PFSK-1 (cell line): ENCODE results near the gene RPS15.

ENCODE experiments used
- FOXP2 ChIP-seq: optimal IDR thresholded peaks from 2 replicates; pipeline ENCODE3; 2011; ENCODE audit warnings: borderline replicate concordance, control low read depth, inconsistent platforms; ENCODE audit not compliant: insufficient read depth; ENCODE audit errors: extremely low read length, extremely low read depth
- POLR2AphosphoS5 ChIP-seq: IDR thresholded peaks from 2 replicates; pipeline ENCODE4 v1.6.1; 2012; ENCODE audit warnings: low read depth, mild to moderate bottlenecking, control low read depth, low read length, moderate library complexity
- SIN3A ChIP-seq: IDR thresholded peaks from 2 replicates; pipeline ENCODE4 v1.6.1; 2012; ENCODE audit warnings: mild to moderate bottlenecking, low read length, moderate library complexity, borderline replicate concordance; ENCODE audit not compliant: insufficient read depth
- TAF1 ChIP-seq: IDR thresholded peaks from 2 replicates; pipeline ENCODE4 v1.6.1; 2012; ENCODE audit warnings: low read length, control low read depth, borderline replicate concordance; ENCODE audit not compliant: insufficient read depth
- TF ChIP-seq, protein P1 (sequence below), 2 experiments: IDR thresholded peaks; 2 replicates each; pipeline versions ENCODE4 v1.6.1 to v1.8.0; 2011 to 2012; ENCODE audit warnings: low read depth in 2 of 2, low read length in 2 of 2, control low read depth in 1 of 2, inconsistent platforms in 1 of 2, mild to moderate bottlenecking in 1 of 2, moderate library complexity in 1 of 2; ENCODE audit not compliant: insufficient read depth in 1 of 2

The RPS15 gene

DNA sequence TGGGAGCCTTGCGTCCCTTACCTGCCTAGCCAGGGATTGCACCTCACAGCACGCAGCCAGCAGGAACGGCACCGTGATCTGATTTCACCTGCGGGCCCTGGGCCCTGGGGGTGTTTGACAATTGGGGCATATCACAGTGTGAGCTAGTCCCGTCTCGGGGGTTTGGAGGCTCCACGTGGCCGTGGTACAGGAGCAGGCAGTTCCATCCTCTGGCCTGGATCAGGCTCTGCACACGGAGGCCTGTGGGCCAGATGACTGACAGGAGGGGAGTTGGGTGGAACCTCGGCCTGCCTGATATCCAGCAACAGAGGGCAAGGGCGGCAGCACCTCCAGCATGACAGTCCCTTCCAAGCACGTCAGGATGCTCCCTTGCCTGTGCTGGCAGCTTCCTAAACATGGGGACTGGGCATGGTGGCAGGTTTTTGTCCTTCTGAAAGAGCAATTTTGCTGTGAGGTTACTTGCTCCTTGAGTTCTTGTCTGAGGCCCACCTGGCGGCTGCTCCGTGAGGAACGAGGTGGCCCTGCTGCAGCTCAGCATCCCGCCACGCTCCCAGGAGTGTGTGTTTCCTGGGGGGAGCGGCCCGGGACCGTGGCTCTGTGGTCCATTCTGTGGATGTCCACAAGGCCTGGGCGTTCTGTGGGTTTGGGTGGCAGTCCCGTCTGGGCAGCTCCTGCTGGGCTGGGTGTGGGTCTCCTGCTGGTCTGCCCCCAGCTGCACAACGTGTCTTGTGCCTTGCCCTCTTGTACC lies 6.3 kb upstream of the RPS15 start:
- no peak for TF ChIP-seq SIN3A
- no peak for TF ChIP-seq TAF1
- no peak for TF ChIP-seq FOXP2
- TF ChIP-seq POLR2AphosphoS5, result no peak
- TF ChIP-seq, protein P1, sequence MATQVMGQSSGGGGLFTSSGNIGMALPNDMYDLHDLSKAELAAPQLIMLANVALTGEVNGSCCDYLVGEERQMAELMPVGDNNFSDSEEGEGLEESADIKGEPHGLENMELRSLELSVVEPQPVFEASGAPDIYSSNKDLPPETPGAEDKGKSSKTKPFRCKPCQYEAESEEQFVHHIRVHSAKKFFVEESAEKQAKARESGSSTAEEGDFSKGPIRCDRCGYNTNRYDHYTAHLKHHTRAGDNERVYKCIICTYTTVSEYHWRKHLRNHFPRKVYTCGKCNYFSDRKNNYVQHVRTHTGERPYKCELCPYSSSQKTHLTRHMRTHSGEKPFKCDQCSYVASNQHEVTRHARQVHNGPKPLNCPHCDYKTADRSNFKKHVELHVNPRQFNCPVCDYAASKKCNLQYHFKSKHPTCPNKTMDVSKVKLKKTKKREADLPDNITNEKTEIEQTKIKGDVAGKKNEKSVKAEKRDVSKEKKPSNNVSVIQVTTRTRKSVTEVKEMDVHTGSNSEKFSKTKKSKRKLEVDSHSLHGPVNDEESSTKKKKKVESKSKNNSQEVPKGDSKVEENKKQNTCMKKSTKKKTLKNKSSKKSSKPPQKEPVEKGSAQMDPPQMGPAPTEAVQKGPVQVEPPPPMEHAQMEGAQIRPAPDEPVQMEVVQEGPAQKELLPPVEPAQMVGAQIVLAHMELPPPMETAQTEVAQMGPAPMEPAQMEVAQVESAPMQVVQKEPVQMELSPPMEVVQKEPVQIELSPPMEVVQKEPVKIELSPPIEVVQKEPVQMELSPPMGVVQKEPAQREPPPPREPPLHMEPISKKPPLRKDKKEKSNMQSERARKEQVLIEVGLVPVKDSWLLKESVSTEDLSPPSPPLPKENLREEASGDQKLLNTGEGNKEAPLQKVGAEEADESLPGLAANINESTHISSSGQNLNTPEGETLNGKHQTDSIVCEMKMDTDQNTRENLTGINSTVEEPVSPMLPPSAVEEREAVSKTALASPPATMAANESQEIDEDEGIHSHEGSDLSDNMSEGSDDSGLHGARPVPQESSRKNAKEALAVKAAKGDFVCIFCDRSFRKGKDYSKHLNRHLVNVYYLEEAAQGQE (IDR thresholded peaks at IDR 0.05; ENCODE audit: insufficient read depth in 1 of 2, low read depth in 2 of 2, low read length in 2 of 2), result no peak

DNA sequence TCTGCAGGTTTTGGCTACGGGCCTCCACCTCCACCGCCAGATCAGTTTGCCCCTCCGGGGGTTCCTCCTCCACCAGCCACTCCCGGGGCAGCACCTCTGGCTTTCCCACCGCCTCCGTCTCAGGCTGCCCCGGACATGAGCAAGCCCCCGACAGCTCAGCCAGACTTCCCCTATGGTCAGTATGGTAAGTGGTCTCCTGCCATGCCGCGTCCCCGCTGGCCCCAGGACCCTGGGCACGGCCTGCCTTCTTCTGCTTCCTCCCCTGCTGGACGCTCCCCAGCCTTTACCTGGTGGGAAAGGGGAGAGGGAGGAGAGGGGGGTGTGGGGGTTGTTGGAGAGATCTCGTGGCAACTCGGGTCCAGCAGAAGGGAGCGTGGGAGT lies 5.7 kb upstream of the RPS15 start:
- no peak for TF ChIP-seq SIN3A

DNA sequence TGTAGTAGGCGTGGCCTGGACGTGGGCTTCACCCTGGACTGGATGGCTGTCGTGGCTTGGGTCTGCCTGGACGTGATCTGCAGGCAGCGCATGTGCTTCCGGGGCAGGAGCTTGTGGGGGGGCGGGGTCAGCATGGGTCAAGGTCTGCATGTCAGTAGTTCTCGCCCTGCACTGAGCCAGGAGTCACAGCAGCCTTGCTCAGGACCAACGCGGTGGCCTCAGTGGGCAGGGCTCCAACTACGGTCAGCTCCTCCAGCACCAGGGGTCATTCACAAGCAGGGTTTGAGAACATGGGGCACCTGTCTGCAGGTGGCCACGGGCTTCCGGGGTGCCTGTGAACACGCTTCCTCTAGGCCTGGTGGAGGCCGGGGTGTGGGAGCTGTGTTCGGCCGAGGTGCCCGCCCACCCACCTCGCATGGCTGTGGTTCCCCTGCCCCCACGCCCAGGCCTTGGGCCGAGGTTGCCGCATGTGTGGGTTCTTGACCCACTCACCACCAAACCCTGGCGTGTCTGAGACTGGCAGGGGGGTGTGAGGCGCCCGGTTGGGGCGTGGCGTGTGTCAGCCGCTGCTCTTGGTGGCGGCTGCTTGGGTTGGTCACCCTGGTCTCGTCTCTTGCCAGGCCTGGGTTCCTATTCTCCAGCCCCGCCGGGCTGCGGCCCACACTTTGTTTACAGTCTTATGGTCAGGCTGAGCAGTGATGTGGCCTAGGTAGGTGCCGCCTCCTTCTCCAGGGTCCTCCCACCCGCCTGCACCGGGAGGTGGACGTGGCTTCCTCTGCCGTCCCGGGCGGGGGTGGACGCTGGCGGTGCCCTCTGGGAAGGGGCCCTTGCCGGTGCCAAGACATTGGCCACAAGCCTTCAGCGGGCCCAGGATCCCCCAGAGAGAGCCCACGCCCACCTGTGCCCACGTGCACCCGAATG lies 4.8 kb upstream of the RPS15 start:
- TF ChIP-seq, protein P1 (IDR thresholded peaks at IDR 0.05; ENCODE audit: insufficient read depth in 1 of 2, low read depth in 2 of 2, low read length in 2 of 2), result no peak
- TF ChIP-seq SIN3A (no peak), POLR2AphosphoS5 (no peak), TAF1 (no peak), FOXP2 (no peak)

DNA sequence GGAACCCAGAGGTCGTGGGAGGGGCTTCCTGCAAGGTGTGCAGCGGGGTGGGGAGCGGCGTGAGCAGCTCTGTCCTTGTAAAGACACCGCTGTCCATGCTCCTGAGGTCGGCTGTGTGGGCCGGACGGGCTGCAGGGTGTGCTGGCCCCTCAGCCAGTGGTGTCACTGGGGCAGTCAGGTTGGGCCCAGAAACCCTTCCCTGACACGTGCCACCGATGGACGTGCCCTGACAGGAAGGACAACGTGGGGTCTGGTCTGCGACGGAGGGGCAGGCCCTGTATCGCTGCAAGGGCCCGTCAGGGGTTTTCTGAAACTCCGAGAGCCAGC lies 4.2 kb upstream of the RPS15 start:
- TF ChIP-seq SIN3A, result no peak
- no peak for TF ChIP-seq TAF1
- TF ChIP-seq, protein P1 (IDR thresholded peaks at IDR 0.05; ENCODE audit: insufficient read depth in 1 of 2, low read depth in 2 of 2, low read length in 2 of 2), result no peak
- TF ChIP-seq POLR2AphosphoS5, result no peak
- no peak for TF ChIP-seq FOXP2

DNA sequence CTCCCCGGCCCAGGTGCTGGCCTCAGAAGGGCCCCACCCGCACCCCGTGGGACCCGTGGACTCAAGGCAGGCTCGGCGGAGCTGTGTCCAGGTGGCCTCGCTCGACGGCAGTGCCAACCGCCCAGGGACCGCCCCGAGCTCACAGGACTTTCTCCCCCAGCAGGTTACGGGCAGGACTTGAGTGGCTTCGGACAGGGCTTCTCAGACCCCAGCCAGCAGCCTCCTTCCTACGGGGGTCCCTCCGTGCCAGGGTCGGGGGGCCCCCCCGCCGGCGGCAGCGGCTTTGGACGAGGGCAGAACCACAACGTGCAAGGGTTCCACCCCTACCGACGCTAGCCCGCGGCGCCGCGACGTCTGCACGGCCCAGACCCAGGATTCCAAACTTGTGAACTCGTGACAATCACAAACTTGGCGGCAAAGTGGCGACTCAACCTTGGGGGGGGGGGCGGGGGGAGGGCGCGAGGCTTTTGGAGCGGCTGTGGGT lies 3.6 kb upstream of the RPS15 start:
- no peak for TF ChIP-seq FOXP2
- TF ChIP-seq TAF1, result no peak
- no peak for TF ChIP-seq SIN3A
- TF ChIP-seq, protein P1 (IDR thresholded peaks at IDR 0.05; ENCODE audit: insufficient read depth in 1 of 2, low read depth in 2 of 2, low read length in 2 of 2), result no peak
- TF ChIP-seq POLR2AphosphoS5, result no peak
